ENCODE data around the gene KEAP1. TPM values are rescaled to one million over a fixed set of nuclear protein-coding genes. Genes with fewer than 3 reads are reported as not detected.

KEAP1 gene
- total RNA-seq, 4 donors from 2014 or later: 51.9 to 94.5 (median 80.6) TPM

- WGBS: 63% methylated on average over 6 of the region's 10 CpGs
- Histone ChIP-seq H3K4me3 (peak overlapping the region; percentile 31 to 50 (median 34)), H3K27ac (replicated peaks in 1 of 4) (no peak overlapping the region), H3K36me3 (no peaks in the 10 kb centered on the region), H3K9me3 (no peaks in the 10 kb centered on the region), H3K4me1 (peaks cover 20 to 35% (median 31%) of the 10 kb centered on the region in 4 donors), H3K27me3 (peaks cover 3 to 100% (median 65%) of the 10 kb centered on the region in 4 donors)
- TF ChIP-seq, protein P1, sequence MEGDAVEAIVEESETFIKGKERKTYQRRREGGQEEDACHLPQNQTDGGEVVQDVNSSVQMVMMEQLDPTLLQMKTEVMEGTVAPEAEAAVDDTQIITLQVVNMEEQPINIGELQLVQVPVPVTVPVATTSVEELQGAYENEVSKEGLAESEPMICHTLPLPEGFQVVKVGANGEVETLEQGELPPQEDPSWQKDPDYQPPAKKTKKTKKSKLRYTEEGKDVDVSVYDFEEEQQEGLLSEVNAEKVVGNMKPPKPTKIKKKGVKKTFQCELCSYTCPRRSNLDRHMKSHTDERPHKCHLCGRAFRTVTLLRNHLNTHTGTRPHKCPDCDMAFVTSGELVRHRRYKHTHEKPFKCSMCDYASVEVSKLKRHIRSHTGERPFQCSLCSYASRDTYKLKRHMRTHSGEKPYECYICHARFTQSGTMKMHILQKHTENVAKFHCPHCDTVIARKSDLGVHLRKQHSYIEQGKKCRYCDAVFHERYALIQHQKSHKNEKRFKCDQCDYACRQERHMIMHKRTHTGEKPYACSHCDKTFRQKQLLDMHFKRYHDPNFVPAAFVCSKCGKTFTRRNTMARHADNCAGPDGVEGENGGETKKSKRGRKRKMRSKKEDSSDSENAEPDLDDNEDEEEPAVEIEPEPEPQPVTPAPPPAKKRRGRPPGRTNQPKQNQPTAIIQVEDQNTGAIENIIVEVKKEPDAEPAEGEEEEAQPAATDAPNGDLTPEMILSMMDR (IDR thresholded peaks at IDR 0.05): no peak
- no peak for TF ChIP-seq POLR2A (IDR thresholded peaks at IDR 0.05; ENCODE audit: low read depth)
- no peak for TF ChIP-seq POLR2AphosphoS5 (IDR thresholded peaks at IDR 0.05)
- no peak for TF ChIP-seq EP300 (IDR thresholded peaks at IDR 0.05)
- no peak for DNase-seq (ENCODE audit: extremely low spot score)
- intact Hi-C loops (cut with DNase I): no loop called here
These were observed 13.6 kb upstream of the KEAP1 start for GRCh38 chr19:10516671-10517286.

DNA sequence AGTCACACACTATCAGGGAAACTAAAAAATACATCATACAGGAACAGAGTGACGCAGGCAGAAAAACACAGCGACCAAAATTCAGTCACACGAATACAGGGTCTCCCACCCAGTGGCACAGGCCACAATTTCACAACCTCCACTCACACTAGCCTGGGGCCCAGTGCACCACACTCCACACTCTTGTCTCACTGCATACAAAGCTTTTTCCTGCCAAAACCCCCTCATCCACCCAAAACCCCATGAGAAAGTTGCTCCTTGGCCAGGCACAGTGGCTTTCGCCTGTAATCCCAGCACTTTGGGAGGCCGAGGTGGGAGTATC is 12.9 kb upstream of the KEAP1 start:
- no peak overlapping the region for H3K4me3 ChIP-seq
- peaks cover 3 to 100% (median 65%) of the 10 kb centered on the region in 4 donors for H3K27me3 ChIP-seq
- no peaks in the 10 kb centered on the region for H3K9me3 ChIP-seq
- no peak for DNase-seq (ENCODE audit: extremely low spot score)
- TF ChIP-seq POLR2A (IDR thresholded peaks at IDR 0.05; ENCODE audit: low read depth): no peak
- no peak overlapping the region for H3K27ac ChIP-seq (replicated peaks in 1 of 4)
- H3K4me1 ChIP-seq: peaks cover 20 to 35% (median 31%) of the 10 kb centered on the region in 4 donors
- intact Hi-C loops (cut with DNase I): no loop called here
- H3K36me3 ChIP-seq: no peaks in the 10 kb centered on the region
- WGBS: 91% methylated on average over 5 of the region's 5 CpGs

GRCh38 chr19:10514211-10515145 is 11.3 kb upstream of the KEAP1 start:
- TF ChIP-seq EP300 (IDR thresholded peaks at IDR 0.05) (no peak), POLR2AphosphoS5 (IDR thresholded peaks at IDR 0.05) (no peak), POLR2A (IDR thresholded peaks at IDR 0.05; ENCODE audit: low read depth) (no peak)
- TF ChIP-seq, protein P1 (IDR thresholded peaks at IDR 0.05): no peak
- Histone ChIP-seq H3K27ac (replicated peaks in 1 of 4) (no peak overlapping the region), H3K4me3 (peak overlapping the region in 1 of 4 donors; percentile 5), H3K9me3 (no peaks in the 10 kb centered on the region), H3K4me1 (peaks cover 24 to 41% (median 31%) of the 10 kb centered on the region in 4 donors), H3K27me3 (peaks cover 3 to 100% (median 60%) of the 10 kb centered on the region in 4 donors), H3K36me3 (no peaks in the 10 kb centered on the region)
- WGBS: 14% methylated on average over 9 of the region's 107 CpGs
- DNase-seq (ENCODE audit: extremely low spot score): no peak
- intact Hi-C loops (cut with DNase I): no loop called here

DNA sequence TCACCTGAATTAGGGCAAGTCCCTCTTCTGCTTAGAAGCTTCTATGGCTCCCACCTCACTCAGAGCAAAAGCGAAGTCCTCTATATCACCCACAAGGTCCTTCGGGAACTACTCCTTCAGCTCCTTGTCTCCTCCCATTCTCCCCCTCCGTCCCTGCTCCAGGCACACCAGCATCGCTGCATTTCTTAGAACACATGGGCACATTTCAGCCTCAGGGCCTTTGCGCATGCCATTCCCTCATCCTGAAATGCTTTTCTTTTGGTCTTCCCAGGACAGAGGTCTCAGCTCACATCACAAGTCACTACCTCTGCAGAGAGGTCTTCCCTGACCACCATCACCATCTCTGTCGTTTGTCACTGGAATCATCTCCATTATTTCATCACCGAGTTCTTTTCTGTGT is 10.1 kb upstream of the KEAP1 start:
- Histone ChIP-seq H3K27ac (replicated peaks in 1 of 4) (no peak overlapping the region), H3K27me3 (peaks cover 3 to 99% (median 50%) of the 10 kb centered on the region in 4 donors), H3K4me3 (no peak overlapping the region), H3K4me1 (peaks cover 17 to 33% (median 23%) of the 10 kb centered on the region in 4 donors), H3K9me3 (no peaks in the 10 kb centered on the region), H3K36me3 (no peaks in the 10 kb centered on the region)
- TF ChIP-seq POLR2A (IDR thresholded peaks at IDR 0.05; ENCODE audit: low read depth): no peak
- TF ChIP-seq POLR2AphosphoS5 (IDR thresholded peaks at IDR 0.05): no peak
- TF ChIP-seq, protein P1 (IDR thresholded peaks at IDR 0.05): no peak
- TF ChIP-seq EP300 (IDR thresholded peaks at IDR 0.05): no peak
- 81% methylated on average over 7 of the region's 7 CpGs for WGBS
- no peak for DNase-seq (ENCODE audit: extremely low spot score)
- intact Hi-C loops (cut with DNase I): no loop called here

GRCh38 chr19:10510301-10510802 is 7.2 kb upstream of the KEAP1 start:
- no peak overlapping the region for H3K4me3 ChIP-seq
- intact Hi-C loops (cut with DNase I): no loop called here
- H3K4me1 ChIP-seq: peaks cover 3 to 21% (median 14%) of the 10 kb centered on the region in 4 donors
- WGBS: 4% methylated on average over 4 of the region's 15 CpGs
- peaks cover 0 to 70% (median 30%) of the 10 kb centered on the region in 4 donors for H3K27me3 ChIP-seq
- no peak for DNase-seq (ENCODE audit: extremely low spot score)
- no peaks in the 10 kb centered on the region for H3K36me3 ChIP-seq
- TF ChIP-seq, protein P1 (IDR thresholded peaks at IDR 0.05): peak; percentile 23 to 57 (median 38)
- no peak for TF ChIP-seq POLR2AphosphoS5 (IDR thresholded peaks at IDR 0.05)
- no peak overlapping the region for H3K27ac ChIP-seq (replicated peaks in 1 of 4)
- no peaks in the 10 kb centered on the region for H3K9me3 ChIP-seq
